Right lung (tissue), 10 donors: ENCODE measurements around the gene RARRES2. TPM values are rescaled to one million over a fixed set of nuclear protein-coding genes. Genes with fewer than 3 reads are reported as not detected.
"Not testable (repeated sequence)": the region's sequence is repeated elsewhere in the genome, so short reads cannot be mapped to it uniquely, and the experiment has no call there.

Source experiments
- DNase-seq, 2 donors: peaks; one replicate each; pipeline ENCODE4 v3.0.0-alpha.2; 2013
- long read RNA-seq, 8 donors: transcript quantifications; one replicate each; lab custom pipeline, GENCODE V29; 2026
- polyA plus RNA-seq, 5 donors: library from polyadenylated mRNA; unstranded; fragments of 120-200 nt; gene quantifications; one replicate each; pipeline versions ENCODE4 v1.2.1 to v1.2.3, GENCODE V29; 2013; ENCODE audit warnings: inconsistent platforms in 1 of 5, low replicate concordance in 1 of 5; ENCODE audit not compliant: insufficient read length in 5 of 5, insufficient read depth in 1 of 5

RARRES2 gene
- polyA plus RNA-seq, result 100 to 1,000 TPM; 146 to 314 (median 221) TPM
- long read RNA-seq, donor 1, transcript RARRES2-202 (5 exons, 1,618 nt), result minor isoform, 47 of 273 reads
- long read RNA-seq, donor 1, transcript RARRES2-201 (6 exons, 740 nt), result major isoform, 174 of 273 reads
- long read RNA-seq, donor 1, transcript RARRES2-204 (4 exons, 1,907 nt), result minor isoform, 7 of 273 reads
- long read RNA-seq, donor 1, partial matches to known transcripts, result 39 of 273 reads
- long read RNA-seq, donor 1, other reads (novel, unspliced or antisense), result 5 of 273 reads
- long read RNA-seq, donor 2, transcript RARRES2-201 (6 exons, 740 nt), result major isoform, 99 of 130 reads
- long read RNA-seq, donor 2, transcript RARRES2-202 (5 exons, 1,618 nt), result minor isoform, 26 of 130 reads
- long read RNA-seq, donor 2, transcript RARRES2-204 (4 exons, 1,907 nt), result minor isoform, 5 of 130 reads
- long read RNA-seq, donor 2, partial matches to known transcripts, result 0 of 130 reads
- long read RNA-seq, donor 2, other reads (novel, unspliced or antisense), result 0 of 130 reads
- long read RNA-seq, donor 3, transcript RARRES2-202 (5 exons, 1,618 nt), result minor isoform, 44 of 238 reads
- long read RNA-seq, donor 3, transcript RARRES2-204 (4 exons, 1,907 nt), result minor isoform, 10 of 238 reads
- long read RNA-seq, donor 3, transcript RARRES2-201 (6 exons, 740 nt), result major isoform, 147 of 238 reads
- long read RNA-seq, donor 3, partial matches to known transcripts, result 36 of 238 reads
- long read RNA-seq, donor 3, other reads (novel, unspliced or antisense), result 0 of 238 reads
- long read RNA-seq, donor 4, transcript RARRES2-202 (5 exons, 1,618 nt), result minor isoform, 23 of 129 reads
- long read RNA-seq, donor 4, transcript RARRES2-201 (6 exons, 740 nt), result major isoform, 84 of 129 reads
- long read RNA-seq, donor 4, partial matches to known transcripts, result 17 of 129 reads
- long read RNA-seq, donor 4, other reads (novel, unspliced or antisense), result 0 of 129 reads
- long read RNA-seq, donor 5, transcript RARRES2-202 (5 exons, 1,618 nt), result minor isoform, 37 of 258 reads
- long read RNA-seq, donor 5, transcript RARRES2-204 (4 exons, 1,907 nt), result minor isoform, 8 of 258 reads
- long read RNA-seq, donor 5, transcript RARRES2-201 (6 exons, 740 nt), result major isoform, 190 of 258 reads
- long read RNA-seq, donor 5, partial matches to known transcripts, result 22 of 258 reads
- long read RNA-seq, donor 5, other reads (novel, unspliced or antisense), result 0 of 258 reads
- long read RNA-seq, donor 6, transcript RARRES2-204 (4 exons, 1,907 nt), result minor isoform, 7 of 347 reads
- long read RNA-seq, donor 6, transcript RARRES2-201 (6 exons, 740 nt), result major isoform, 255 of 347 reads
- long read RNA-seq, donor 6, transcript RARRES2-202 (5 exons, 1,618 nt), result minor isoform, 40 of 347 reads
- long read RNA-seq, donor 6, partial matches to known transcripts, result 37 of 347 reads
- long read RNA-seq, donor 6, other reads (novel, unspliced or antisense), result 6 of 347 reads
- long read RNA-seq, donor 7, transcript RARRES2-204 (4 exons, 1,907 nt), result minor isoform, 5 of 179 reads
- long read RNA-seq, donor 7, transcript RARRES2-202 (5 exons, 1,618 nt), result minor isoform, 24 of 179 reads
- long read RNA-seq, donor 7, transcript RARRES2-201 (6 exons, 740 nt), result major isoform, 143 of 179 reads
- long read RNA-seq, donor 7, partial matches to known transcripts, result 5 of 179 reads
- long read RNA-seq, donor 7, other reads (novel, unspliced or antisense), result 0 of 179 reads
- long read RNA-seq, donor 8, transcript RARRES2-202 (5 exons, 1,618 nt), result minor isoform, 10 of 96 reads
- long read RNA-seq, donor 8, transcript RARRES2-201 (6 exons, 740 nt), result major isoform, 75 of 96 reads
- long read RNA-seq, donor 8, partial matches to known transcripts, result 9 of 96 reads
- long read RNA-seq, donor 8, other reads (novel, unspliced or antisense), result 0 of 96 reads

- peak; percentile 83 to 89 for DNase-seq
These were observed at the start of gene RARRES2 for GRCh38 chr7:150341263-150342120. Gene RARRES2, minus strand, starts transcription at chr7:150341629. Its CDS starts 1,020 bp downstream, at chr7:150340609.

GRCh38 chr7:150390205-150390604, 48.8 kb upstream of the RARRES2 start:
- DNase-seq, result no peak

GRCh38 chr7:150389532-150389816, 48.0 kb upstream of the RARRES2 start:
- DNase-seq, result no peak

- peak; percentile 76 to 81 for DNase-seq
These were observed 47.5 kb upstream of the RARRES2 start for GRCh38 chr7:150388709-150389531.

GRCh38 chr7:150388306-150388705, 46.9 kb upstream of the RARRES2 start:
- DNase-seq, result no peak

GRCh38 chr7:150385884-150386283, 44.5 kb upstream of the RARRES2 start:
- not testable (repeated sequence) for DNase-seq

- DNase-seq, result no peak
These were observed 43.9 kb upstream of the RARRES2 start for GRCh38 chr7:150385302-150385723.

GRCh38 chr7:150384406-150385301, 43.2 kb upstream of the RARRES2 start:
- no peak for DNase-seq

- peak; percentile 47 for DNase-seq
These were observed 42.4 kb upstream of the RARRES2 start for GRCh38 chr7:150383710-150384397.

GRCh38 chr7:150382844-150383225, 41.4 kb upstream of the RARRES2 start:
- DNase-seq, result no peak

GRCh38 chr7:150382123-150382843, 40.9 kb upstream of the RARRES2 start:
- DNase-seq, result no peak

GRCh38 chr7:150381785-150382122, 40.3 kb upstream of the RARRES2 start:
- no peak for DNase-seq

- no peak for DNase-seq
These were observed 39.7 kb upstream of the RARRES2 start for GRCh38 chr7:150381096-150381495.

GRCh38 chr7:150380463-150380862, 39.0 kb upstream of the RARRES2 start:
- DNase-seq, result no peak

- DNase-seq, result no peak
These were observed 38.3 kb upstream of the RARRES2 start for GRCh38 chr7:150379441-150380379.
